IPS DF 6.9 (cell line): ENCODE measurements around the gene SCYL1.
A peak's percentile ranks its signal among the peaks of the same experiment; 100 is the strongest.

Experiments
- DNase-seq: peaks from one replicate; pipeline ENCODE4 v3.0.0-alpha.2; 2013; ENCODE audit warnings: low read depth, low spot score
- H3K27ac ChIP-seq: one replicate; pipeline ENCODE4 v1.5.1; 2013; ENCODE audit warnings: low read length, control low read depth
- H3K27me3 ChIP-seq: 2 replicates; pipeline ENCODE4 v1.6.1; 2013; ENCODE audit warnings: mild to moderate bottlenecking, low read length; ENCODE audit not compliant: control insufficient read depth, insufficient read depth
- H3K36me3 ChIP-seq: 2 replicates; pipeline ENCODE4 v1.6.1; 2013; ENCODE audit warnings: low read length; ENCODE audit not compliant: control insufficient read depth, insufficient read depth
- H3K4me1 ChIP-seq: 2 replicates; pipeline ENCODE4 v1.6.1; 2013; ENCODE audit warnings: low read length; ENCODE audit not compliant: control insufficient read depth, insufficient read depth
- H3K4me3 ChIP-seq: 2 replicates; pipeline ENCODE4 v1.5.1; 2013; ENCODE audit warnings: mild to moderate bottlenecking, low read length
- H3K9me3 ChIP-seq: 2 replicates; pipeline ENCODE4 v1.6.1; 2013; ENCODE audit warnings: low read length, inconsistent platforms; ENCODE audit not compliant: control insufficient read depth, insufficient read depth
- WGBS: extraction: QIAGEN DNeasy Blood & Tissue Kit; methylation state at CpG from one replicate; pipeline ENCODE4 v1.1.7; 2013; ENCODE audit warnings: mixed read lengths, missing lambda C conversion rate; ENCODE audit not compliant: insufficient read length, insufficient coverage; 5-methylcytosine and 5-hydroxymethylcytosine counted together

The SCYL1 gene

GRCh38 chr11:65487467-65488272 is 37.2 kb upstream of the SCYL1 start:
- Histone ChIP-seq H3K9me3 (no peaks in the 10 kb centered on the region), H3K4me3 (0 out of 2 replicates have a peak overlapping the region, but pooled peaks have one; percentile 1), H3K4me1 (peaks cover 34% of the 10 kb centered on the region; the same call in 1 of the 2 replicates), H3K27me3 (no peaks in the 10 kb centered on the region), H3K36me3 (no peaks in the 10 kb centered on the region), H3K27ac (peak overlapping the region; percentile 29)
- WGBS = no CpG with 5 or more reads among the region's 17 CpGs
- peak; percentile 100 for DNase-seq

- no peak overlapping the region for H3K4me3 ChIP-seq
- H3K9me3 ChIP-seq = no peaks in the 10 kb centered on the region
- H3K27me3 ChIP-seq = no peaks in the 10 kb centered on the region
- WGBS = no CpG with 5 or more reads among the region's 10 CpGs
- no peaks in the 10 kb centered on the region for H3K36me3 ChIP-seq
- H3K27ac ChIP-seq = peak overlapping the region; percentile 29
- DNase-seq = no peak
- H3K4me1 ChIP-seq = peaks cover 34% of the 10 kb centered on the region; the same call in 1 of the 2 replicates
Observed at GRCh38 chr11:65488273-65489034, 36.4 kb upstream of the SCYL1 start.

GRCh38 chr11:65489035-65489705 is 35.7 kb upstream of the SCYL1 start:
- no peaks in the 10 kb centered on the region for H3K36me3 ChIP-seq
- no peak for DNase-seq
- H3K4me1 ChIP-seq = peaks cover 34% of the 10 kb centered on the region; the same call in 1 of the 2 replicates
- H3K4me3 ChIP-seq = no peak overlapping the region
- H3K9me3 ChIP-seq = no peaks in the 10 kb centered on the region
- no CpG with 5 or more reads among the region's 10 CpGs for WGBS
- no peaks in the 10 kb centered on the region for H3K27me3 ChIP-seq
- no peak overlapping the region for H3K27ac ChIP-seq

GRCh38 chr11:65489706-65490320 is 35.1 kb upstream of the SCYL1 start:
- no peaks in the 10 kb centered on the region for H3K9me3 ChIP-seq
- no peaks in the 10 kb centered on the region for H3K36me3 ChIP-seq
- no peak overlapping the region for H3K27ac ChIP-seq
- no CpG with 5 or more reads among the region's 8 CpGs for WGBS
- peaks cover 34% of the 10 kb centered on the region; the same call in 1 of the 2 replicates for H3K4me1 ChIP-seq
- H3K27me3 ChIP-seq = no peaks in the 10 kb centered on the region
- H3K4me3 ChIP-seq = no peak overlapping the region
- no peak for DNase-seq

GRCh38 chr11:65491163-65491465 is 33.8 kb upstream of the SCYL1 start:
- no CpG with 5 or more reads among the region's 3 CpGs for WGBS
- DNase-seq = no peak
- H3K27ac ChIP-seq = no peak overlapping the region

GRCh38 chr11:65491614-65492386 is 33.1 kb upstream of the SCYL1 start:
- no peak for DNase-seq
- H3K4me3 ChIP-seq = no peak overlapping the region
- H3K9me3 ChIP-seq = no peaks in the 10 kb centered on the region
- H3K4me1 ChIP-seq = peaks cover 32% of the 10 kb centered on the region; the same call in 1 of the 2 replicates
- no peaks in the 10 kb centered on the region for H3K27me3 ChIP-seq
- H3K36me3 ChIP-seq = no peaks in the 10 kb centered on the region
- no peak overlapping the region for H3K27ac ChIP-seq
- WGBS = no CpG with 5 or more reads among the region's 17 CpGs

More at GRCh38 chr11:65491163-65491465, 33.8 kb upstream of the SCYL1 start:
- Histone ChIP-seq H3K27me3 (no peaks in the 10 kb centered on the region), H3K36me3 (no peaks in the 10 kb centered on the region), H3K4me3 (no peak overlapping the region), H3K9me3 (no peaks in the 10 kb centered on the region), H3K4me1 (peaks cover 34% of the 10 kb centered on the region; the same call in 1 of the 2 replicates)

- DNase-seq = no peak
- Histone ChIP-seq H3K4me1 (peaks cover 29% of the 10 kb centered on the region; the same call in 1 of the 2 replicates), H3K9me3 (no peaks in the 10 kb centered on the region), H3K27me3 (no peaks in the 10 kb centered on the region), H3K36me3 (no peaks in the 10 kb centered on the region), H3K4me3 (no peak overlapping the region), H3K27ac (no peak overlapping the region)
- no CpG with 5 or more reads among the region's 4 CpGs for WGBS
Observed at GRCh38 chr11:65492387-65492636, 32.6 kb upstream of the SCYL1 start.

- no CpG with 5 or more reads among the region's 6 CpGs for WGBS
- Histone ChIP-seq H3K4me1 (peaks cover 29% of the 10 kb centered on the region; the same call in 1 of the 2 replicates), H3K36me3 (no peaks in the 10 kb centered on the region), H3K27ac (no peak overlapping the region), H3K4me3 (no peak overlapping the region), H3K27me3 (no peaks in the 10 kb centered on the region), H3K9me3 (no peaks in the 10 kb centered on the region)
- no peak for DNase-seq
Observed at GRCh38 chr11:65492637-65493366, 32.1 kb upstream of the SCYL1 start.

GRCh38 chr11:65493367-65494176 is 31.3 kb upstream of the SCYL1 start:
- no peak overlapping the region for H3K4me3 ChIP-seq

More at GRCh38 chr11:65493367-65494176, 31.3 kb upstream of the SCYL1 start:
- Histone ChIP-seq H3K36me3 (no peaks in the 10 kb centered on the region), H3K4me1 (peaks cover 21% of the 10 kb centered on the region; the same call in 1 of the 2 replicates), H3K27ac (no peak overlapping the region), H3K27me3 (no peaks in the 10 kb centered on the region), H3K9me3 (no peaks in the 10 kb centered on the region)
- WGBS = no CpG with 5 or more reads among the region's 12 CpGs
- no peak for DNase-seq
